BLaER1 treated with 17β-estradiol and CSF1 and Interleukin-3, amounts not matched to agents 10 nM and 100 nM (cell line): ENCODE measurements around the gene TRPM3.

ENCODE experiments used
- H3K27ac ChIP-seq, 11 experiments: shearing (Covaris generic); formaldehyde crosslinking; 2 replicates each; pipeline ENCODE4 v1.8.1; 2022
- H3K27me3 ChIP-seq, 11 experiments: shearing (Covaris generic); formaldehyde crosslinking; 2 replicates each; pipeline ENCODE4 v1.8.1; 2022
- H3K36me3 ChIP-seq, 11 experiments: shearing (Covaris generic); formaldehyde crosslinking; 2 replicates each; pipeline ENCODE4 v1.8.1; 2022
- H3K4me1 ChIP-seq, 10 experiments: shearing (Covaris generic); formaldehyde crosslinking; 2 replicates each; pipeline ENCODE4 v1.8.1; 2022
- H3K4me2 ChIP-seq, 11 experiments: shearing (Covaris generic); formaldehyde crosslinking; 2 replicates each; pipeline ENCODE4 v1.8.1; 2022
- H3K4me3 ChIP-seq, 10 experiments: shearing (Covaris generic); formaldehyde crosslinking; 2 replicates each; pipeline ENCODE4 v1.8.1; 2022
- H3K9ac ChIP-seq, 11 experiments: shearing (Covaris generic); formaldehyde crosslinking; 2 replicates each; pipeline ENCODE4 v1.8.1; 2022
- H3K9me3 ChIP-seq, 11 experiments: shearing (Covaris generic); formaldehyde crosslinking; replicated peaks in 1 of 11; 2 replicates each; pipeline ENCODE4 v1.8.1; 2022
- H4K20me1 ChIP-seq, 11 experiments: shearing (Covaris generic); formaldehyde crosslinking; 2 replicates each; pipeline ENCODE4 v1.8.1; 2022
- Cebpa-rat ChIP-seq, 11 experiments: shearing (Covaris generic); IDR thresholded peaks; 2 replicates each; pipeline ENCODE4 v1.8.1; 2022

The TRPM3 gene

DNA sequence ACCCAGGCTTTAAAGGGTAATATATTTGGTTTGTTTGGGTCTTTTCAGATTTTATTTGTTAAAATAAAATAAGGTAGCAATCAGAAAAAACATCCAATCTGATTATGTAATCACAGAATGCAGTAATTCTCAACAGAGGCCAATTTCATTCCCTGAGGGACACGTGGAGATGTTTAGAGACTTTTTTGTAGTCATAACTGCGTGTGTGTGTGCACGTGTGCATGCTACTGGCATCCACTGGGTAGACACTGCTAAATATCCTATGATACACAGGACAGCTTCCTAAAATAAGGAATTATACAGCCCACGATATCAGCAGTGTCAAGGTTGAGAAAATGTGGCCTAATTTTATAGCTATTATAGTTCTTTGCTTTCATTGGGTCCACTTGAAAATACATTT, 526.2 kb downstream of the TRPM3 start:
- Histone ChIP-seq H3K9ac (no peak overlapping the region), H3K4me1 (peaks cover 0 to 4% (median under 1%) of the 10 kb centered on the region in 10 experiments; a peak in 8 of 20 replicates), H4K20me1 (no peaks in the 10 kb centered on the region), H3K4me3 (no peak overlapping the region), H3K4me2 (no peak overlapping the region), H3K9me3 (no peaks in the 10 kb centered on the region), H3K36me3 (no peaks in the 10 kb centered on the region), H3K27ac (no peak overlapping the region), H3K27me3 (no peaks in the 10 kb centered on the region)
- no peak for TF ChIP-seq Cebpa-rat (IDR thresholded peaks at IDR 0.05)

GRCh38 chr9:70594386-70594944, 527.0 kb downstream of the TRPM3 start:
- Histone ChIP-seq H4K20me1 (no peaks in the 10 kb centered on the region), H3K4me1 (no peaks in the 10 kb centered on the region), H3K4me2 (no peak overlapping the region), H3K9me3 (no peaks in the 10 kb centered on the region), H3K36me3 (no peaks in the 10 kb centered on the region), H3K9ac (no peak overlapping the region), H3K4me3 (no peak overlapping the region), H3K27me3 (no peaks in the 10 kb centered on the region), H3K27ac (no peak overlapping the region)
- no peak for TF ChIP-seq Cebpa-rat (IDR thresholded peaks at IDR 0.05)

- Histone ChIP-seq H3K27ac (no peak overlapping the region), H3K4me3 (no peak overlapping the region), H3K36me3 (no peaks in the 10 kb centered on the region), H3K4me1 (no peaks in the 10 kb centered on the region), H3K27me3 (no peaks in the 10 kb centered on the region), H3K9ac (no peak overlapping the region), H3K9me3 (no peaks in the 10 kb centered on the region), H4K20me1 (no peaks in the 10 kb centered on the region), H3K4me2 (no peak overlapping the region)
- no peak for TF ChIP-seq Cebpa-rat (IDR thresholded peaks at IDR 0.05)
These were observed 528.2 kb downstream of the TRPM3 start for GRCh38 chr9:70593241-70593640.

DNA sequence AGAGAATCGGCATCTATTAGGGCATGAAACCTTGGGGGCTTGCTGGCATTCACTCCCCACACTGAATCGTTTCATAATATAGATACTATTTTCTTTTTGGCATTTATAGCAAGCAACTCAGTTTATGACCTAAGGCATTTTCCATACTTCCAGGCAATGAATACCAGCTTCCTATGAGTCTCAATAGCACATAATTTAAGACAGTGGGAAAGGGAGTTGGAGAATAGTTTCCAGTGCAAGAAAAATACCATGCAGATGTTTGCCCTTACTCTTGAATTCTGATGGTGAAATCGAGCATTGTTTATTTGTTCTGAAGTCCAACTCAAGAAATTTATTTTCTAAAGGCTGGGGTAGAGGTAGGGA, 531.1 kb downstream of the TRPM3 start:
- no peaks in the 10 kb centered on the region for H4K20me1 ChIP-seq
- H3K4me2 ChIP-seq, result no peak overlapping the region
- no peak overlapping the region for H3K27ac ChIP-seq
- no peaks in the 10 kb centered on the region for H3K27me3 ChIP-seq
- no peaks in the 10 kb centered on the region for H3K36me3 ChIP-seq
- H3K4me1 ChIP-seq, result peaks cover 0 to 16% (median 2%) of the 10 kb centered on the region in 10 experiments; a peak in 8 of 20 replicates
- H3K9ac ChIP-seq, result no peak overlapping the region
- no peak overlapping the region for H3K4me3 ChIP-seq
- H3K9me3 ChIP-seq, result no peaks in the 10 kb centered on the region
- no peak for TF ChIP-seq Cebpa-rat (IDR thresholded peaks at IDR 0.05)

GRCh38 chr9:70589571-70590314, 531.7 kb downstream of the TRPM3 start:
- Histone ChIP-seq H3K4me1 (peaks cover 0 to 16% (median 2%) of the 10 kb centered on the region in 10 experiments; a peak in 8 of 20 replicates), H3K9me3 (no peaks in the 10 kb centered on the region), H3K36me3 (no peaks in the 10 kb centered on the region), H3K27ac (no peak overlapping the region), H3K9ac (no peak overlapping the region), H4K20me1 (no peaks in the 10 kb centered on the region), H3K27me3 (no peaks in the 10 kb centered on the region), H3K4me2 (no peak overlapping the region), H3K4me3 (no peak overlapping the region)
- no peak for TF ChIP-seq Cebpa-rat (IDR thresholded peaks at IDR 0.05)

- Histone ChIP-seq H3K9me3 (no peaks in the 10 kb centered on the region), H3K4me1 (peaks cover 0 to 16% (median 2%) of the 10 kb centered on the region in 10 experiments; a peak in 8 of 20 replicates), H3K4me2 (no peak overlapping the region), H4K20me1 (no peaks in the 10 kb centered on the region), H3K9ac (no peak overlapping the region), H3K27ac (no peak overlapping the region), H3K27me3 (no peaks in the 10 kb centered on the region), H3K36me3 (no peaks in the 10 kb centered on the region), H3K4me3 (no peak overlapping the region)
- no peak for TF ChIP-seq Cebpa-rat (IDR thresholded peaks at IDR 0.05)
These were observed 532.4 kb downstream of the TRPM3 start for GRCh38 chr9:70588999-70589398.

GRCh38 chr9:70588381-70588780, 533.0 kb downstream of the TRPM3 start:
- no peak for TF ChIP-seq Cebpa-rat (IDR thresholded peaks at IDR 0.05)
- no peak overlapping the region for H3K27ac ChIP-seq
- H4K20me1 ChIP-seq, result no peaks in the 10 kb centered on the region
- no peak overlapping the region for H3K4me2 ChIP-seq
- H3K27me3 ChIP-seq, result no peaks in the 10 kb centered on the region
- H3K9me3 ChIP-seq, result no peaks in the 10 kb centered on the region
- no peak overlapping the region for H3K9ac ChIP-seq
- H3K4me3 ChIP-seq, result no peak overlapping the region
- no peaks in the 10 kb centered on the region for H3K36me3 ChIP-seq
- H3K4me1 ChIP-seq, result peaks cover under 1 to 16% (median 7%) of the 10 kb centered on the region in 10 experiments; a peak in 19 of 20 replicates

- no peaks in the 10 kb centered on the region for H3K9me3 ChIP-seq
- H4K20me1 ChIP-seq, result no peaks in the 10 kb centered on the region
- H3K9ac ChIP-seq, result no peak overlapping the region
- peaks cover 12 to 28% (median 19%) of the 10 kb centered on the region in 10 experiments for H3K4me1 ChIP-seq
- H3K27ac ChIP-seq, result peak overlapping the region in 1 of 11 experiments; percentile 9; a peak in 2 of 22 replicates
- H3K27me3 ChIP-seq, result no peaks in the 10 kb centered on the region
- TF ChIP-seq Cebpa-rat (IDR thresholded peaks at IDR 0.05), result no peak
- no peaks in the 10 kb centered on the region for H3K36me3 ChIP-seq
- peak overlapping the region in 6 of 11 experiments; percentile 3 to 58 (median 42); a peak in 10 of 22 replicates for H3K4me2 ChIP-seq
- no peak overlapping the region for H3K4me3 ChIP-seq
These were observed 534.2 kb downstream of the TRPM3 start for GRCh38 chr9:70587201-70587600.

DNA sequence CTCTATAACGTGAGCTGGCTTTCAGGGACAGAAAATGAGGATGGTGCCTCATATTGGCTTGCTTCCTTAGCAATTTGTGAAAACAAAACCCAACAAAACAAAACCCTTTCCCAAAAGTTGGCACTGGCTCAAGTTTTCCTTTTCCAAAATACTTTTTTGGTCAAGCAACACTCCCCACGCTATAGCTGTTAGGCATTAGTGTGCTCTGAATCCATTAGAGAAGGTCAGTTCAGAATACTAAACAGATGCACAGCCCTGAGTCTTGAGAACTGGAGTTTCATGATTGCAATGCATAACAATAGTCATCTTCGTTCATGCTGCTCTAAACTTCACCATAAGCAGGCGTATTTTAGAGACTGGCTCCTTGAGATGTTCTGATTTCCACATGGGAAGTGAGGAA, 534.9 kb downstream of the TRPM3 start:
- Histone ChIP-seq H3K9ac (no peak overlapping the region), H3K36me3 (no peaks in the 10 kb centered on the region), H3K4me3 (no peak overlapping the region), H3K27ac (no peak overlapping the region), H4K20me1 (no peaks in the 10 kb centered on the region), H3K9me3 (no peaks in the 10 kb centered on the region), H3K4me2 (peak overlapping the region in 4 of 11 experiments; percentile 41 to 58 (median 48); a peak in 7 of 22 replicates), H3K27me3 (no peaks in the 10 kb centered on the region), H3K4me1 (peaks cover 20 to 35% (median 26%) of the 10 kb centered on the region in 10 experiments)
- TF ChIP-seq Cebpa-rat (IDR thresholded peaks at IDR 0.05), result no peak
